HCT116 (cell line): ENCODE measurements around the gene EEF1AKMT2. TPM values are rescaled to one million over a fixed set of nuclear protein-coding genes. Genes with fewer than 3 reads are reported as not detected.

Source experiments
- ATAC-seq: fragments of 200-7000 bp; cut with Tn5 transposase; 2 replicates; pipeline ENCODE4 v1.9.1; 2020; ENCODE audit warnings: mild to moderate bottlenecking, moderate library complexity
- BruUV-seq: library from RNA; stranded (reverse); fragments of 400-500 nt; replicated peaks from 2 replicates; lab custom pipeline; 2021; lab: Mats Ljungman, UMichigan
- CTCF ChIA-PET: fragments of 300-600 bp; sonication (Branson Sonifier 250); formaldehyde crosslinking; loops from one replicate; lab custom pipeline; 2021; ENCODE audit warnings: antibody characterized with exemption; lab: Charles Lee
- POLR2A ChIA-PET: fragments of 300-600, 350-600 bp; sonication (Branson Sonifier 250); formaldehyde crosslinking; loops from one replicate; lab custom pipeline; 2021; ENCODE audit warnings: antibody characterized with exemption; lab: Charles Lee
- RAD21 ChIA-PET, 2 experiments: fragments of 300-600 bp; sonication (Branson Sonifier 250); formaldehyde crosslinking; loops; one replicate each; lab custom pipeline; 2023; ENCODE audit warnings: low total read pairs in 2 of 2; ENCODE audit not compliant: uncharacterized antibody in 2 of 2, unreplicated experiment in 2 of 2, low non-redundant PET in 1 of 2; lab: Charles Lee
- DNase-seq: peaks from one replicate; pipeline ENCODE4 v3.0.0-alpha.2; 2010; ENCODE audit warnings: low read depth, low spot score
- H2AFZ ChIP-seq: fragments of 200-600 bp; shearing (Covaris generic), sonication (generic); 2 replicates; pipeline ENCODE4 v1.6.1; 2017; ENCODE audit warnings: low read depth, mixed run types, mixed read lengths, antibody characterized with exemption, low read length; ENCODE audit not compliant: poor library complexity, severe bottlenecking
- H3K27ac ChIP-seq: 2 replicates; pipeline ENCODE4 v1.5.1; 2012; ENCODE audit warnings: low read depth, low read length
- H3K27me3 ChIP-seq: fragments of 200-600 bp; sonication (generic); 2 replicates; pipeline ENCODE4 v1.6.1; 2016; ENCODE audit warnings: mixed run types, low read length, mixed read lengths; ENCODE audit not compliant: insufficient read depth
- H3K36me3 ChIP-seq, 2 experiments: fragments of 200-500 bp in 1 of 2; fragments of 200-600 bp in 1 of 2; sonication (Bioruptor generic) in 1 of 2; sonication (generic) in 1 of 2; 2 replicates each; pipeline versions ENCODE4 v1.5.1 to v1.6.1; 2014 to 2016; ENCODE audit warnings: low read length in 2 of 2, inconsistent platforms in 1 of 2, mixed read lengths in 1 of 2, mixed run types in 1 of 2; ENCODE audit not compliant: insufficient read depth in 2 of 2, control insufficient read depth in 1 of 2
- H3K4me1 ChIP-seq, 2 experiments: fragments of 200-600 bp in 1 of 2; sonication (generic) in 1 of 2; 2 replicates each; pipeline versions ENCODE4 v1.5.1 to v1.6.1; 2012 to 2017; ENCODE audit warnings: low read length in 2 of 2, inconsistent platforms in 1 of 2, mild to moderate bottlenecking in 1 of 2, mixed read lengths in 1 of 2, mixed run types in 1 of 2, moderate library complexity in 1 of 2; ENCODE audit not compliant: insufficient read depth in 2 of 2, control insufficient read depth in 1 of 2
- H3K4me2 ChIP-seq: fragments of 200-600 bp; sonication (generic); 2 replicates; pipeline ENCODE4 v1.6.1; 2017; ENCODE audit warnings: mixed run types, low read length, mixed read lengths
- H3K4me3 ChIP-seq, 2 experiments: fragments of 200-600 bp in 1 of 2; sonication (generic) in 1 of 2; replicated peaks in 1 of 2; 2 replicates each; pipeline ENCODE4 v1.5.1; 2011 to 2016; ENCODE audit warnings: low read length in 2 of 2, control low read depth in 1 of 2, low read depth in 1 of 2, mild to moderate bottlenecking in 1 of 2, mixed read lengths in 1 of 2, mixed run types in 1 of 2
- H3K79me2 ChIP-seq: fragments of 200-600 bp; sonication (generic); 2 replicates; pipeline ENCODE4 v1.6.1; 2017; ENCODE audit warnings: mild to moderate bottlenecking, mixed run types, low read length, moderate library complexity, mixed read lengths; ENCODE audit not compliant: insufficient read depth
- H3K9ac ChIP-seq: fragments of 200-600 bp; sonication (generic); 2 replicates; pipeline ENCODE4 v1.6.1; 2016; ENCODE audit warnings: low read length, mixed read lengths
- H3K9me2 ChIP-seq: fragments of 200-600 bp; sonication (generic), shearing (Covaris generic); 2 replicates; pipeline ENCODE4 v1.6.1; 2017; ENCODE audit warnings: mixed run types, mild to moderate bottlenecking, moderate library complexity; ENCODE audit not compliant: insufficient read depth
- H3K9me3 ChIP-seq, 2 experiments: fragments of 200-500 bp in 1 of 2; fragments of 200-600 bp in 1 of 2; sonication (Bioruptor generic) in 1 of 2; sonication (generic) in 1 of 2; 2 replicates each; pipeline ENCODE4 v1.6.1; 2014 to 2017; ENCODE audit warnings: low read length in 2 of 2, mixed read lengths in 2 of 2, inconsistent platforms in 1 of 2, low read depth in 1 of 2, mild to moderate bottlenecking in 1 of 2, mixed run types in 1 of 2, moderate library complexity in 1 of 2; ENCODE audit not compliant: control insufficient read depth in 1 of 2, insufficient read depth in 1 of 2
- H4K20me1 ChIP-seq: fragments of 200-600 bp; sonication (generic), shearing (Covaris generic); 2 replicates; pipeline ENCODE4 v1.6.1; 2017; ENCODE audit warnings: mixed run types, mild to moderate bottlenecking, moderate library complexity; ENCODE audit not compliant: insufficient read depth
- ATF3 ChIP-seq: IDR thresholded peaks from 2 replicates; pipeline ENCODE4 v1.6.1; 2012
- CBX3 ChIP-seq: IDR thresholded peaks from 2 replicates; pipeline ENCODE4 v1.6.1; 2012; ENCODE audit warnings: low read depth
- EGR1 ChIP-seq: IDR thresholded peaks from 2 replicates; pipeline ENCODE4 v1.6.1; 2012; ENCODE audit warnings: low read depth
- ELF1 ChIP-seq: IDR thresholded peaks from 2 replicates; pipeline ENCODE4 v1.6.1; 2012; ENCODE audit warnings: low read depth, borderline replicate concordance
- EZH2 ChIP-seq: fragments of 200-600 bp; sonication (generic); IDR thresholded peaks from 2 replicates; pipeline ENCODE4 v1.6.1; 2017; ENCODE audit warnings: antibody characterized with exemption, mixed run types
- EZH2phosphoT487 ChIP-seq: fragments of 200-600 bp; IDR thresholded peaks from 2 replicates; pipeline ENCODE4 v1.6.1; 2018; ENCODE audit warnings: antibody characterized with exemption, borderline replicate concordance
- FOSL1 ChIP-seq: IDR thresholded peaks from 2 replicates; pipeline ENCODE4 v1.6.1; 2012; ENCODE audit warnings: low read depth
- JUND ChIP-seq: IDR thresholded peaks from 2 replicates; pipeline ENCODE4 v1.6.1; 2012
- POLR2AphosphoS5 ChIP-seq: IDR thresholded peaks from 2 replicates; pipeline ENCODE4 v1.6.1; 2011; ENCODE audit warnings: mild to moderate bottlenecking, low read depth, low read length, moderate library complexity
- RAD21 ChIP-seq: IDR thresholded peaks from 2 replicates; pipeline ENCODE4 v1.6.1; 2012; ENCODE audit warnings: low read depth, mild to moderate bottlenecking
- REST ChIP-seq: IDR thresholded peaks from 2 replicates; pipeline ENCODE4 v1.6.1; 2012; ENCODE audit warnings: low read depth
- SIN3A ChIP-seq: IDR thresholded peaks from 2 replicates; pipeline ENCODE4 v1.6.1; 2012; ENCODE audit warnings: low read depth
- SP1 ChIP-seq: IDR thresholded peaks from 2 replicates; pipeline ENCODE4 v1.6.1; 2012; ENCODE audit warnings: low read depth
- SRF ChIP-seq: IDR thresholded peaks from 2 replicates; pipeline ENCODE4 v1.6.1; 2012; ENCODE audit warnings: low read depth
- YY1 ChIP-seq: IDR thresholded peaks from 2 replicates; pipeline ENCODE4 v1.6.1; 2011; ENCODE audit warnings: low read length, low read depth, moderate library complexity, mild to moderate bottlenecking; ENCODE audit not compliant: insufficient replicate concordance; ENCODE audit errors: extremely low read depth
- ZBTB33 ChIP-seq: IDR thresholded peaks from 2 replicates; pipeline ENCODE4 v1.6.1; 2011; ENCODE audit warnings: mild to moderate bottlenecking, low read length, moderate library complexity; ENCODE audit not compliant: insufficient replicate concordance; ENCODE audit errors: extremely low read depth
- ZFX ChIP-seq: fragments of 450-650 bp; IDR thresholded peaks from 2 replicates; pipeline ENCODE4 v1.6.1; 2017
- intact Hi-C: fragments of 100-400 bp; cut with micrococcal nuclease; formaldehyde crosslinking; loops from 2 replicates; pipeline ENCODE4 v1.10.0; 2022
- total RNA-seq: library from RNA; stranded (reverse); gene quantifications from one replicate; pipeline ENCODE4 v1.2.1, GENCODE V29; 2021; ENCODE audit not compliant: unreplicated experiment
- TF ChIP-seq, protein P1 (sequence below), 3 experiments: fragments of 200-600 bp in 1 of 3; sonication (generic) in 1 of 3; IDR thresholded peaks in 2 of 3; conservative IDR thresholded peaks in 1 of 3; 2 replicates each; pipeline ENCODE4 v1.5.1; 2012 to 2017; ENCODE audit warnings: low read depth in 2 of 3, low read length in 2 of 3, antibody characterized with exemption in 1 of 3, borderline replicate concordance in 1 of 3, control low read depth in 1 of 3, mild to moderate bottlenecking in 1 of 3, mixed read lengths in 1 of 3, mixed run types in 1 of 3, moderate library complexity in 1 of 3; ENCODE audit not compliant: insufficient read depth in 1 of 3
- TF ChIP-seq, protein P2 (sequence below): IDR thresholded peaks from 2 replicates; pipeline ENCODE4 v1.6.1; 2012

EEF1AKMT2 gene
- total RNA-seq, 1 experiment from 2014 or later: 39.6 TPM

DNA sequence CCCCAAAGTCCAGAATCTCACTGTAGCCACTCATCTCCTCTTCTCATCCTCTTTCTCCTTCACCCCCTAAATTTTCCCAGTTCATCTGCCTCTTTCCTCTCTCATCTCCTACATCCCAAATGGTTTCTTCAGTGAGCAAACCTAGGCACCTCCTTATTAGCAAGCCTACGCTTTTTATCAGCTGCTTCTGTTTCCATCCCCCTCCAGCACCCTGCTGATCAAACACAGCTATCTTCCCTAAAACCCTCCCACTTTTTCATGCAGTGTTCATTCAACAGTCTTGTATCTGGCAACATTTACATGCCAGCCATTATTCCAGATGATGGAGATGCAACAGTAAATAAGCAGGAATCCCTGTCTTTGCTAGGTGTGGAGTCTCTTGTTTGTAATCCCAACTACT, 6.7 kb upstream of the EEF1AKMT2 start:
- intact Hi-C loops: no loop called here
- Histone ChIP-seq H3K27ac (no peak overlapping the region), H4K20me1 (no peaks in the 10 kb centered on the region), H3K27me3 (no peaks in the 10 kb centered on the region), H3K9me3 (no peaks in the 10 kb centered on the region), H2AFZ (no peak overlapping the region), H3K9me2 (no peaks in the 10 kb centered on the region), H3K4me3 (no peak overlapping the region), H3K4me1 (peaks cover 8 to 15% of the 10 kb centered on the region in 2 experiments; a peak in 2 of 4 replicates), H3K36me3 (no peaks in the 10 kb centered on the region), H3K4me2 (no peak overlapping the region), H3K9ac (no peak overlapping the region), H3K79me2 (peaks cover 17% of the 10 kb centered on the region)
- no TSS peak for BruUV-seq
- ChIA-PET CTCF (no interaction called here), RAD21 (no interaction called here), POLR2A (no interaction called here)
- ATAC-seq: no peak
- DNase-seq: no peak
- TF ChIP-seq, protein P1, sequence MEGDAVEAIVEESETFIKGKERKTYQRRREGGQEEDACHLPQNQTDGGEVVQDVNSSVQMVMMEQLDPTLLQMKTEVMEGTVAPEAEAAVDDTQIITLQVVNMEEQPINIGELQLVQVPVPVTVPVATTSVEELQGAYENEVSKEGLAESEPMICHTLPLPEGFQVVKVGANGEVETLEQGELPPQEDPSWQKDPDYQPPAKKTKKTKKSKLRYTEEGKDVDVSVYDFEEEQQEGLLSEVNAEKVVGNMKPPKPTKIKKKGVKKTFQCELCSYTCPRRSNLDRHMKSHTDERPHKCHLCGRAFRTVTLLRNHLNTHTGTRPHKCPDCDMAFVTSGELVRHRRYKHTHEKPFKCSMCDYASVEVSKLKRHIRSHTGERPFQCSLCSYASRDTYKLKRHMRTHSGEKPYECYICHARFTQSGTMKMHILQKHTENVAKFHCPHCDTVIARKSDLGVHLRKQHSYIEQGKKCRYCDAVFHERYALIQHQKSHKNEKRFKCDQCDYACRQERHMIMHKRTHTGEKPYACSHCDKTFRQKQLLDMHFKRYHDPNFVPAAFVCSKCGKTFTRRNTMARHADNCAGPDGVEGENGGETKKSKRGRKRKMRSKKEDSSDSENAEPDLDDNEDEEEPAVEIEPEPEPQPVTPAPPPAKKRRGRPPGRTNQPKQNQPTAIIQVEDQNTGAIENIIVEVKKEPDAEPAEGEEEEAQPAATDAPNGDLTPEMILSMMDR (IDR thresholded peaks at IDR 0.05 in 2 of 3, conservative IDR thresholded peaks at IDR 0.05 in 1 of 3; ENCODE audit: borderline replicate concordance in 1 of 3, insufficient read depth in 1 of 3, low read depth in 2 of 3, low read length in 2 of 3): no peak
- TF ChIP-seq EGR1 (no peak), ZFX (no peak), ATF3 (no peak), FOSL1 (no peak), SP1 (no peak), YY1 (no peak), EZH2 (no peak), REST (no peak), SRF (no peak), ZBTB33 (no peak), ELF1 (no peak), SIN3A (no peak), CBX3 (no peak), POLR2AphosphoS5 (no peak), EZH2phosphoT487 (no peak), RAD21 (no peak), JUND (no peak)
- TF ChIP-seq, protein P2, sequence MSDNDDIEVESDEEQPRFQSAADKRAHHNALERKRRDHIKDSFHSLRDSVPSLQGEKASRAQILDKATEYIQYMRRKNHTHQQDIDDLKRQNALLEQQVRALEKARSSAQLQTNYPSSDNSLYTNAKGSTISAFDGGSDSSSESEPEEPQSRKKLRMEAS: no peak
